H1 (cell line): ENCODE measurements around the gene MMP17. TPM values are rescaled to one million over a fixed set of nuclear protein-coding genes. Genes with fewer than 3 reads are reported as not detected.

ENCODE experiments used
- CTCF ChIA-PET: fragments of 300-600 bp; sonication (Branson Sonifier 250); formaldehyde crosslinking; loops from one replicate; lab custom pipeline; 2021; ENCODE audit not compliant: partially characterized antibody; lab: Charles Lee
- POLR2A ChIA-PET: fragments of 300-600 bp; sonication (Branson Sonifier 250); formaldehyde crosslinking; loops from one replicate; lab custom pipeline; 2021; ENCODE audit warnings: inconsistent platforms; ENCODE audit not compliant: partially characterized antibody; lab: Charles Lee
- DNase-seq, 2 experiments: peaks; one replicate each; pipeline versions ENCODE4 v3.0.0 to v3.0.0-alpha.2; 2010 to 2022; ENCODE audit warnings: low spot score in 2 of 2, low read depth in 1 of 2, mixed read lengths in 1 of 2
- FAIRE-seq: peaks from 2 replicates; lab custom pipeline; 2011; peaks lifted over from hg19 to GRCh38; lab: Jason Lieb, UNC
- H2AFZ ChIP-seq: 2 replicates; pipeline ENCODE4 v1.8.1; 2012; ENCODE audit warnings: low read length, inconsistent platforms
- H2AK5ac ChIP-seq: 2 replicates; pipeline ENCODE4 v1.6.1; 2013; ENCODE audit warnings: low read depth, low read length
- H2BK120ac ChIP-seq: replicated peaks from 2 replicates; pipeline ENCODE3; 2013; ENCODE audit warnings: low read depth, low read length, inconsistent platforms
- H2BK12ac ChIP-seq: 2 replicates; pipeline ENCODE4 v1.6.1; 2013; ENCODE audit warnings: low read depth, low read length
- H2BK15ac ChIP-seq: 2 replicates; pipeline ENCODE4 v1.6.1; 2013; ENCODE audit warnings: low read length
- H2BK20ac ChIP-seq: 2 replicates; pipeline ENCODE4 v1.6.1; 2013; ENCODE audit warnings: low read length
- H2BK5ac ChIP-seq: 2 replicates; pipeline ENCODE4 v1.6.1; 2013; ENCODE audit warnings: low read depth, low read length
- H3K14ac ChIP-seq: 2 replicates; pipeline ENCODE4 v1.6.1; 2013; ENCODE audit warnings: inconsistent platforms; ENCODE audit not compliant: insufficient read length
- H3K18ac ChIP-seq: 2 replicates; pipeline ENCODE4 v1.6.1; 2013; ENCODE audit warnings: low read length; ENCODE audit errors: extremely low read depth
- H3K23ac ChIP-seq: 2 replicates; pipeline ENCODE4 v1.6.1; 2013; ENCODE audit warnings: inconsistent platforms; ENCODE audit not compliant: insufficient read length
- H3K23me2 ChIP-seq: 2 replicates; pipeline ENCODE4 v1.6.1; 2013; ENCODE audit warnings: low read depth, low read length
- H3K27ac ChIP-seq: 2 replicates; pipeline ENCODE4 v1.6.1; 2011; ENCODE audit warnings: low read depth, low read length, inconsistent platforms
- H3K27me3 ChIP-seq, 4 experiments: replicated peaks in 1 of 4; 1 replicate in 1 of 4; 2 replicates in 3 of 4; pipeline versions ENCODE4 v1.6.1 to v1.8.1; 2011 to 2013; ENCODE audit warnings: low read length in 3 of 4, mild to moderate bottlenecking in 3 of 4, inconsistent platforms in 2 of 4, mixed read lengths in 2 of 4, moderate library complexity in 1 of 4; ENCODE audit not compliant: control insufficient read depth in 3 of 4, insufficient read depth in 3 of 4; ENCODE audit errors: extremely low read depth in 1 of 4
- H3K36me3 ChIP-seq, 4 experiments: 2 replicates each; pipeline versions ENCODE4 v1.6.1 to v1.8.1; 2011 to 2013; ENCODE audit warnings: mild to moderate bottlenecking in 4 of 4, low read length in 3 of 4, moderate library complexity in 2 of 4, control low read depth in 1 of 4, inconsistent platforms in 1 of 4; ENCODE audit not compliant: insufficient read depth in 4 of 4, control insufficient read depth in 2 of 4
- H3K4ac ChIP-seq: replicated peaks from 2 replicates; pipeline ENCODE3; 2013; ENCODE audit warnings: low read length, low read depth, mixed read lengths, inconsistent platforms; ENCODE audit not compliant: insufficient read length
- H3K4me1 ChIP-seq, 4 experiments: replicated peaks in 1 of 4; 1 replicate in 1 of 4; 2 replicates in 3 of 4; pipeline versions ENCODE4 v1.6.1 to v1.8.1; 2011 to 2013; ENCODE audit warnings: low read length in 3 of 4, inconsistent platforms in 2 of 4, mixed read lengths in 1 of 4; ENCODE audit not compliant: insufficient read depth in 4 of 4, control insufficient read depth in 3 of 4
- H3K4me2 ChIP-seq, 2 experiments: 2 replicates each; pipeline versions ENCODE4 v1.6.1 to v1.8.1; 2011 to 2013; ENCODE audit warnings: low read depth in 2 of 2, low read length in 2 of 2, control low read depth in 1 of 2, inconsistent platforms in 1 of 2, mild to moderate bottlenecking in 1 of 2; ENCODE audit not compliant: insufficient read depth in 1 of 2
- H3K4me3 ChIP-seq, 4 experiments: fragments of 200-600, 300-600 bp in 1 of 4; sonication (generic), shearing (Covaris generic), sonication (Bioruptor Twin) in 1 of 4; 2 replicates each; pipeline versions ENCODE4 v1.5.1 to v1.8.1; 2011 to 2016; ENCODE audit warnings: low read length in 4 of 4, low read depth in 3 of 4, control low read depth in 2 of 4, inconsistent platforms in 2 of 4, mild to moderate bottlenecking in 2 of 4, mixed read lengths in 1 of 4, moderate library complexity in 1 of 4; ENCODE audit not compliant: insufficient read depth in 2 of 4; ENCODE audit errors: extremely low read depth in 1 of 4
- H3K56ac ChIP-seq: replicated peaks from 2 replicates; pipeline ENCODE3; 2013; ENCODE audit warnings: low read depth, mild to moderate bottlenecking, mixed read lengths, low read length, inconsistent platforms; ENCODE audit not compliant: insufficient read length
- H3K79me1 ChIP-seq: 2 replicates; pipeline ENCODE4 v1.6.1; 2013; ENCODE audit warnings: low read depth, low read length, control low read depth
- H3K79me2 ChIP-seq, 2 experiments: 2 replicates each; pipeline versions ENCODE4 v1.6.1 to v1.8.1; 2012 to 2013; ENCODE audit warnings: low read length in 2 of 2, mild to moderate bottlenecking in 2 of 2, inconsistent platforms in 1 of 2; ENCODE audit not compliant: insufficient read depth in 2 of 2, control insufficient read depth in 1 of 2
- H3K9ac ChIP-seq, 4 experiments: replicated peaks in 1 of 4; 1 replicate in 1 of 4; 2 replicates in 3 of 4; pipeline versions ENCODE4 v1.6.1 to v1.8.1; 2011 to 2013; ENCODE audit warnings: low read depth in 3 of 4, low read length in 3 of 4, control low read depth in 2 of 4, mild to moderate bottlenecking in 2 of 4, moderate library complexity in 2 of 4, inconsistent platforms in 1 of 4; ENCODE audit errors: extremely low read depth in 1 of 4
- H3K9me3 ChIP-seq, 2 experiments: 2 replicates each; pipeline versions ENCODE4 v1.6.1 to v1.8.1; 2012 to 2013; ENCODE audit warnings: mild to moderate bottlenecking in 2 of 2, moderate library complexity in 2 of 2, control low read depth in 1 of 2, inconsistent platforms in 1 of 2, low read depth in 1 of 2, low read length in 1 of 2, mixed read lengths in 1 of 2; ENCODE audit not compliant: insufficient read depth in 2 of 2
- H4K20me1 ChIP-seq, 2 experiments: replicated peaks in 1 of 2; 2 replicates each; pipeline versions ENCODE3 to v1.8.1; 2011 to 2013; ENCODE audit warnings: inconsistent platforms in 2 of 2, low read length in 2 of 2, mild to moderate bottlenecking in 1 of 2; ENCODE audit not compliant: insufficient read depth in 2 of 2, control insufficient read depth in 1 of 2
- H4K5ac ChIP-seq: 2 replicates; pipeline ENCODE4 v1.6.1; 2013; ENCODE audit warnings: low read length, low read depth, mixed read lengths, inconsistent platforms; ENCODE audit not compliant: insufficient read length
- H4K8ac ChIP-seq: 2 replicates; pipeline ENCODE4 v1.8.0; 2013; ENCODE audit warnings: mild to moderate bottlenecking, moderate library complexity, low read length, inconsistent platforms; ENCODE audit not compliant: insufficient read depth; ENCODE audit errors: extremely low read depth
- H4K91ac ChIP-seq: replicated peaks from 2 replicates; pipeline ENCODE3; 2013; ENCODE audit warnings: low read length, mixed read lengths, inconsistent platforms; ENCODE audit not compliant: insufficient read length
- ATF3 ChIP-seq: IDR thresholded peaks from 2 replicates; pipeline ENCODE4 v1.6.1; 2011; ENCODE audit warnings: low read depth, mild to moderate bottlenecking, low read length; ENCODE audit not compliant: insufficient read depth
- CBX5 ChIP-seq: fragments of 300-800, 300-1000 bp; sonication (generic); IDR thresholded peaks from 2 replicates; pipeline ENCODE4 v1.7.1; 2016; ENCODE audit warnings: antibody characterized with exemption, low read length, low read depth
- EP300 ChIP-seq, 2 experiments: IDR thresholded peaks; 1 replicate in 1 of 2; 2 replicates in 1 of 2; pipeline ENCODE4 v1.6.1; 2011 to 2012; ENCODE audit warnings: low read depth in 2 of 2, low read length in 2 of 2, mild to moderate bottlenecking in 2 of 2, borderline replicate concordance in 1 of 2, inconsistent platforms in 1 of 2, moderate library complexity in 1 of 2
- KDM5A ChIP-seq: fragments of 200-600 bp; IDR thresholded peaks from 2 replicates; pipeline ENCODE4 v1.7.1; 2012; ENCODE audit warnings: mild to moderate bottlenecking, low read length, inconsistent platforms, mixed read lengths
- POLR2AphosphoS5 ChIP-seq: IDR thresholded peaks from 2 replicates; pipeline ENCODE4 v1.6.1; 2011; ENCODE audit warnings: low read depth, low read length
- SIN3A ChIP-seq, 2 experiments: IDR thresholded peaks in 1 of 2; conservative IDR thresholded peaks in 1 of 2; 2 replicates each; pipeline ENCODE4 v1.6.1; 2011 to 2012; ENCODE audit warnings: low read length in 2 of 2, improper control_type of control experiment in 1 of 2, low read depth in 1 of 2, mild to moderate bottlenecking in 1 of 2
- SIRT6 ChIP-seq: IDR thresholded peaks from one replicate; pipeline ENCODE4 v1.7.1; 2012; ENCODE audit warnings: low read length, inconsistent platforms
- SP4 ChIP-seq: IDR thresholded peaks from 2 replicates; pipeline ENCODE4 v1.6.1; 2012; ENCODE audit warnings: low read length, inconsistent platforms
- ZNF274 ChIP-seq: IDR thresholded peaks from 2 replicates; pipeline ENCODE4 v1.7.0; 2012; ENCODE audit warnings: low read length, borderline replicate concordance; ENCODE audit errors: extremely low read depth
- WGBS, 2 experiments: shearing (Covaris generic) in 1 of 2; methylation state at CpG; one replicate each; pipeline versions ENCODE4 v1.1.6 to v1.1.7; 2013 to 2015; ENCODE audit warnings: low lambda C conversion rate in 2 of 2, mixed read lengths in 2 of 2, inconsistent platforms in 1 of 2, low coverage in 1 of 2, missing lambda C conversion rate in 1 of 2; ENCODE audit not compliant: insufficient replicate concordance in 2 of 2, insufficient coverage in 1 of 2, insufficient read length in 1 of 2; ENCODE audit errors: extremely low coverage in 1 of 2, missing lambda C conversion rate in 1 of 2; 5-methylcytosine and 5-hydroxymethylcytosine counted together
- polyA plus RNA-seq, 7 experiments: library from polyadenylated mRNA; depleted of rRNA in 3 of 7; stranded (reverse) in 5 of 7; unstranded in 2 of 7; fragments of >200 nt in 5 of 7; fragments of 200-250 nt in 2 of 7; gene quantifications; 1 replicate in 5 of 7; 2 replicates in 1 of 7; 4 replicates in 1 of 7; pipeline versions ENCODE4 v1.2.1 to v1.2.3, GENCODE V29; 2011 to 2013; ENCODE audit warnings: missing spikeins in 2 of 7, mixed read lengths in 2 of 7
- total RNA-seq: library from RNA; stranded (reverse); fragmentation: NEBNext Ultra II Directional; extraction: Animal tissue kit (Norgen Biotek cat#: 25700); gene quantifications from 2 replicates; pipeline ENCODE4 v1.2.1, GENCODE V29; 2021
- TF ChIP-seq, protein P1 (sequence below): IDR thresholded peaks from 2 replicates; pipeline ENCODE4 v1.6.1; 2011; ENCODE audit warnings: low read length, improper control_type of control experiment
- TF ChIP-seq, protein P2 (sequence below): IDR thresholded peaks from 2 replicates; pipeline ENCODE4 v1.6.1; 2012; ENCODE audit warnings: inconsistent platforms

MMP17 gene
- total and polyA plus RNA-seq, 2 of the 8 experiments (the other 6 are each of a cell fraction or from before 2014, with no cell fraction given): 41.3 to 53.8 TPM

DNA sequence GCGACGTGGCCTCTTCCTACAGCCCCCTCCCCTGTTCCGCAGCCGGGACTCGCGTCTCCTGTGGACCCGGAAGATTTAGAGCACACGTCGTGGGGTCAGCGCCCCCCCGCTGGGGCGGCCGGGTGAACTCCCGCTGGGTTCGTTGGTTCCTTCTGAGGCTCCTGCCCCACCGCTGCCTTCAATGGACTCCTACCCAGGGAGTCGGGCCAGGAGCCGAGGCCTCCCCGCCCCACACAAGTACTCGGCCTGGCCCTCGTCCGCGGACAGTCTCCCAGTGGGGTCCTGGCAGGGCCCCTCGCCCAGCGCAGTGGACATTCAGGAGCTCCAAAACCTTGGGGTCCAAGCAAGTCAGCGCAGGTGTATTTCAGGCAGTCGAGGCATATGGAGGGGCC, 1.2 kb downstream of the MMP17 start:
- H2BK15ac ChIP-seq: no peak overlapping the region
- peak overlapping the region; percentile 57 to 92 for H3K4me2 ChIP-seq
- ChIA-PET CTCF (interaction anchor here (0.6 to 1.0 kb wide), 3 partner anchors 16 to 39 kb away, joined by 3 read pairs; no protein-coding TSS in a partner anchor), POLR2A (interaction anchor here (0.7 to 1.5 kb wide), 4 partner anchors 12 to 254 kb away, joined by 3 read pairs; no protein-coding TSS in a partner anchor)
- H4K5ac ChIP-seq: no peak overlapping the region
- H3K9ac ChIP-seq: no peak overlapping the region; a peak in 2 of 7 replicates
- no peak overlapping the region for H2BK20ac ChIP-seq
- H4K8ac ChIP-seq: peak overlapping the region; percentile 65; the same call in 1 of the 2 replicates
- no peaks in the 10 kb centered on the region for H3K79me1 ChIP-seq
- peaks cover 0 to 30% of the 10 kb centered on the region in 2 experiments; a peak in 1 of 4 replicates for H3K79me2 ChIP-seq
- WGBS, 2 experiments: 17% methylated on average over 22 of the region's 27 CpGs; no CpG with 5 or more reads in 1 of the 2 experiments
- H3K4me1 ChIP-seq: peaks cover 0 to 25% (median 15%) of the 10 kb centered on the region in 4 experiments; a peak in 6 of 7 replicates
- peak overlapping the region; percentile 80; the same call in 1 of the 2 replicates for H2BK12ac ChIP-seq
- H2AFZ ChIP-seq: no peak overlapping the region
- H3K4ac ChIP-seq: no peak overlapping the region
- H3K23me2 ChIP-seq: peaks cover 16% of the 10 kb centered on the region; the same call in 1 of the 2 replicates
- no peak for FAIRE-seq
- H3K27me3 ChIP-seq: peaks cover 2 to 17% (median 13%) of the 10 kb centered on the region in 4 experiments; a peak in 6 of 7 replicates
- no peak for DNase-seq
- H2BK120ac ChIP-seq: no peak overlapping the region
- peak overlapping the region; percentile 43 to 68 (median 58) for H3K4me3 ChIP-seq
- peaks cover 5 to 22% of the 10 kb centered on the region in 2 experiments for H4K20me1 ChIP-seq
- H3K18ac ChIP-seq: peak overlapping the region; percentile 78; the same call in 1 of the 2 replicates
- H3K23ac ChIP-seq: no peak overlapping the region
- H3K14ac ChIP-seq: no peak overlapping the region
- H3K36me3 ChIP-seq: no peaks in the 10 kb centered on the region; a peak in 1 of 8 replicates
- no peak overlapping the region for H3K56ac ChIP-seq
- no peak overlapping the region for H3K27ac ChIP-seq
- H2AK5ac ChIP-seq: no peak overlapping the region
- no peak overlapping the region for H2BK5ac ChIP-seq
- no peaks in the 10 kb centered on the region for H3K9me3 ChIP-seq
- peak overlapping the region; percentile 74 for H4K91ac ChIP-seq
- no peak for TF ChIP-seq POLR2AphosphoS5
- no peak for TF ChIP-seq SIRT6
- no peak for TF ChIP-seq KDM5A
- TF ChIP-seq SP4: no peak
- TF ChIP-seq, protein P1, sequence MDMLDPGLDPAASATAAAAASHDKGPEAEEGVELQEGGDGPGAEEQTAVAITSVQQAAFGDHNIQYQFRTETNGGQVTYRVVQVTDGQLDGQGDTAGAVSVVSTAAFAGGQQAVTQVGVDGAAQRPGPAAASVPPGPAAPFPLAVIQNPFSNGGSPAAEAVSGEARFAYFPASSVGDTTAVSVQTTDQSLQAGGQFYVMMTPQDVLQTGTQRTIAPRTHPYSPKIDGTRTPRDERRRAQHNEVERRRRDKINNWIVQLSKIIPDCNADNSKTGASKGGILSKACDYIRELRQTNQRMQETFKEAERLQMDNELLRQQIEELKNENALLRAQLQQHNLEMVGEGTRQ: no peak
- no peak for TF ChIP-seq ATF3
- no peak for TF ChIP-seq CBX5
- TF ChIP-seq EP300 (IDR thresholded peaks at IDR 0.05; ENCODE audit: borderline replicate concordance in 1 of 2, low read depth in 2 of 2, low read length in 2 of 2): no peak
- no peak for TF ChIP-seq SIN3A (conservative IDR thresholded peaks at IDR 0.05 in 1 of 2, IDR thresholded peaks at IDR 0.05 in 1 of 2; ENCODE audit: low read depth in 1 of 2, low read length in 2 of 2)
- TF ChIP-seq, protein P2, sequence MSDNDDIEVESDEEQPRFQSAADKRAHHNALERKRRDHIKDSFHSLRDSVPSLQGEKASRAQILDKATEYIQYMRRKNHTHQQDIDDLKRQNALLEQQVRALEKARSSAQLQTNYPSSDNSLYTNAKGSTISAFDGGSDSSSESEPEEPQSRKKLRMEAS: no peak
- TF ChIP-seq ZNF274: no peak
